ENCODE results near the gene VANGL1.

Gene VANGL1

DNA sequence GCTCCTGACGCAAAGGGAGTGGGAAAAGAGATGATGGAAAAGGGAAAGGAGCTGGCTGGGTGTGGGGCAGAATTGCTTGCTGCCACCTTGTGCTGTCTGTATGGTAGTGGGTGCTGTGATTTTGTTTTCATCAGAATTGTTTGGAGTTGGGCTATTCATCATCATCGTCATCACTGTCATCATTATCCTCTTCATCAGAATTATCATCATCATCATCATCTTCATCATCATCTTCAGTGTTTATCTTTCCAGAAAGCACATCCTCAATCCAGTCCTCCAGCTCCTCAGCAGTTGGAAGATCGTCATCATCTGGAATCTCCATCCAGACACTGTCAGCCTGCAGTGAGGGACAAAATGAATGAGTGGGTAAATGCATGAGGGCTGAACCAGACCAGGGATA, 59.3 kb downstream of the VANGL1 start:
- H3K36me3 ChIP-seq (ENCODE audit: control insufficient read depth, insufficient read depth, low read length), result no peaks in the 10 kb centered on the region
- H3K4me1 ChIP-seq (ENCODE audit: control insufficient read depth, insufficient read depth, low read length), result no peaks in the 10 kb centered on the region
- no peak overlapping the region for H3K27ac ChIP-seq (ENCODE audit: low read depth, low read length)

GRCh38 chr1:115702959-115703358, 61.2 kb downstream of the VANGL1 start:
- H3K9ac ChIP-seq (ENCODE audit: low read length), result no peak overlapping the region
- no peaks in the 10 kb centered on the region for H3K4me1 ChIP-seq (ENCODE audit: control insufficient read depth, insufficient read depth, low read length)
- no peak overlapping the region for H3K27ac ChIP-seq (ENCODE audit: low read depth, low read length)
- H3K4me3 ChIP-seq (ENCODE audit: low read length), result no peak overlapping the region
- no peaks in the 10 kb centered on the region for H3K36me3 ChIP-seq (ENCODE audit: control insufficient read depth, insufficient read depth, low read length)
- no peaks in the 10 kb centered on the region for H3K27me3 ChIP-seq (ENCODE audit: control insufficient read depth, insufficient read depth, low read length)

More for the DNA sequence above, 59.3 kb downstream of the VANGL1 start:
- Histone ChIP-seq H3K9ac (ENCODE audit: low read length) (no peak overlapping the region), H3K4me3 (ENCODE audit: low read length) (no peak overlapping the region), H3K27me3 (ENCODE audit: control insufficient read depth, insufficient read depth, low read length) (no peaks in the 10 kb centered on the region)

DNA sequence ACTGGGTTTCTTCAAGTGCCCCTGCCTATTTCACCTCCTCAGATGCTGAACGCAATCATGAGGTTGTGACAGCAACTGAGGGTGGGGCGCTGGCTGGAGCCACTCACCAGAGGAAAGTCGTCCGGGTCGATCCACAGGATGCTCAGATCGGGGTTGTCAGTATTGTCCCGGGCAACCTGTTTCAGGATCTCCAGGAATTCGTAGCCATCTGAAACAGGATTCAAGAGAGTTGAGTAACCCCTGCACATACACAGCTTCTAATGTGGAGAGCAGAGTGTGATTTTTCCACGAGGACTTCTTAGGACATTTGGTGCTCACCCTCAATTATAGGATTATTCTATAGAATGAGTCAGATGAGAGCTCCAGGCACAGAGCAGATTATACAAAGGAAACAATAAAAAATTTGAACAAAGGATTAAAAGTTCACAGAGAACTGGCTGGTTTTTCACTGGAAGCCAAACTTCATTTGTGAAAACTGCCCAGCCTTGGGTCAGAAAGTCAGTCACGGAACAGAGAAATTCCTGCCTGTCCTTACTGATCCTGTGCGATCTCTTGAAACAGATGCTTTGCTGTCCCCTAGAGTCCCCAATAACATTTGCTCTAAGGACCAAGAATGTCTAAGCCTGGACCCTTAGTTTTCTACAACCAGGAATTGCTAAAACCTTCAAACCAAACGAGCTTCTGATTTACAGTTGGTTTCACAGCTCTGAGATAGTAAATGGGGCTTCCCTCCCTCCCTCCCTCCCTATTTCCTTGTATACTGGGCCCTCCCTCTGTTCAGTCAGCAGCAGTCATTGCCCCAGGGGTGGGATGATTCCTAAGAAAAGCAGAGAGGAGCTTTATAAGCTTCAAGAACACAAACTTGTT, 63.5 kb downstream of the VANGL1 start:
- H3K27ac ChIP-seq (ENCODE audit: low read depth, low read length), result no peak overlapping the region
- no peaks in the 10 kb centered on the region for H3K27me3 ChIP-seq (ENCODE audit: control insufficient read depth, insufficient read depth, low read length)
- no peaks in the 10 kb centered on the region for H3K36me3 ChIP-seq (ENCODE audit: control insufficient read depth, insufficient read depth, low read length)
- no peak overlapping the region for H3K9ac ChIP-seq (ENCODE audit: low read length)
- no peaks in the 10 kb centered on the region for H3K4me1 ChIP-seq (ENCODE audit: control insufficient read depth, insufficient read depth, low read length)
- H3K4me3 ChIP-seq (ENCODE audit: low read length), result no peak overlapping the region

- no peaks in the 10 kb centered on the region for H3K27me3 ChIP-seq (ENCODE audit: control insufficient read depth, insufficient read depth, low read length)
- no peak overlapping the region for H3K27ac ChIP-seq (ENCODE audit: low read depth, low read length)
- no peak overlapping the region for H3K9ac ChIP-seq (ENCODE audit: low read length)
- H3K4me1 ChIP-seq (ENCODE audit: control insufficient read depth, insufficient read depth, low read length), result no peaks in the 10 kb centered on the region
- no peaks in the 10 kb centered on the region for H3K36me3 ChIP-seq (ENCODE audit: control insufficient read depth, insufficient read depth, low read length)
- no peak overlapping the region for H3K4me3 ChIP-seq (ENCODE audit: low read length)
Observed at GRCh38 chr1:115705963-115706362, 64.2 kb downstream of the VANGL1 start.

DNA sequence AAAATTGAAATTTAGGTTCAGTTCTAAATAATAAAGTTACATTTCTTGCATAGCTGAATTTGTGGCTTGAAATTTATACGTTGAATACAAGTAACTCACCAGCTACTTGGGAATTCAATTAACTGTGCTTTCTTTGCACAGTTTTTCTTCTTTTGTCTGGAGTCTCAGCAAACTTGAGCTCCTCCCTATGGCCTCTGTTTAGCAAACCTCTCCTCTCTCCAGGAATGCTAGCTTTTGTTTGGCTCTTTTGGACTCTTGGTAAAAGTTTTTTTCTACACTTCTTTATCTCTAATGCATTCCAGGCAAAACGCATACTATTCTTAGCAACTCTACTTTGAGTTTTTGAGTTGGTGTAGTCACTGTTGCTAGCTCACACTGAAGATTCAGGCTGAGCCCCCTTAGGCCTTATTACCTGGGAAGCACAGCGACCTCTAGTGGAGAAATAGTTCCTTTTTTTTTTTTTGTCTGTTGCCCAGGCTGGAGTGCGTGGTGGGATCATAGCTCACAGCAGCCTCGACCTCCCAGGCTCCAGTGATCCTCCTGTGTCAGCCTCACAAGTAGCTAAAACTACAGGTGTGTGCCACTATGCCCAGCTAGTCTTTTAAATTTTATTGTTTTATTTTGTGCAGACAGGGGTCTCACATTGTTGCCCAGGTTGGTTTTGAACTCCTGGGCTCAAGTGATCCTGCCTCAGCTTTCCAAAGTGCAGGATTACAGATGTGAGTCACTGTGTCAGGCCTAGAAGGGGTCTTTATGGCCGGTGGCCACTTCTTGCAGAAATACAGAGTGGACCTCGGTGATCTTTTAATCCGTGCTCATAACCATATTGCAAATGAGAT, 65.0 kb downstream of the VANGL1 start:
- H3K4me1 ChIP-seq (ENCODE audit: control insufficient read depth, insufficient read depth, low read length), result no peaks in the 10 kb centered on the region
- H3K27me3 ChIP-seq (ENCODE audit: control insufficient read depth, insufficient read depth, low read length), result no peaks in the 10 kb centered on the region
- no peak overlapping the region for H3K9ac ChIP-seq (ENCODE audit: low read length)
- H3K27ac ChIP-seq (ENCODE audit: low read depth, low read length), result no peak overlapping the region
- H3K4me3 ChIP-seq (ENCODE audit: low read length), result no peak overlapping the region
- H3K36me3 ChIP-seq (ENCODE audit: control insufficient read depth, insufficient read depth, low read length), result no peaks in the 10 kb centered on the region

- Histone ChIP-seq H3K27me3 (ENCODE audit: control insufficient read depth, insufficient read depth, low read length) (no peaks in the 10 kb centered on the region), H3K36me3 (ENCODE audit: control insufficient read depth, insufficient read depth, low read length) (no peaks in the 10 kb centered on the region), H3K4me1 (ENCODE audit: control insufficient read depth, insufficient read depth, low read length) (no peaks in the 10 kb centered on the region), H3K27ac (ENCODE audit: low read depth, low read length) (no peak overlapping the region), H3K9ac (ENCODE audit: low read length) (no peak overlapping the region), H3K4me3 (ENCODE audit: low read length) (no peak overlapping the region)
Observed at GRCh38 chr1:115710859-115711624, 69.3 kb downstream of the VANGL1 start.

DNA sequence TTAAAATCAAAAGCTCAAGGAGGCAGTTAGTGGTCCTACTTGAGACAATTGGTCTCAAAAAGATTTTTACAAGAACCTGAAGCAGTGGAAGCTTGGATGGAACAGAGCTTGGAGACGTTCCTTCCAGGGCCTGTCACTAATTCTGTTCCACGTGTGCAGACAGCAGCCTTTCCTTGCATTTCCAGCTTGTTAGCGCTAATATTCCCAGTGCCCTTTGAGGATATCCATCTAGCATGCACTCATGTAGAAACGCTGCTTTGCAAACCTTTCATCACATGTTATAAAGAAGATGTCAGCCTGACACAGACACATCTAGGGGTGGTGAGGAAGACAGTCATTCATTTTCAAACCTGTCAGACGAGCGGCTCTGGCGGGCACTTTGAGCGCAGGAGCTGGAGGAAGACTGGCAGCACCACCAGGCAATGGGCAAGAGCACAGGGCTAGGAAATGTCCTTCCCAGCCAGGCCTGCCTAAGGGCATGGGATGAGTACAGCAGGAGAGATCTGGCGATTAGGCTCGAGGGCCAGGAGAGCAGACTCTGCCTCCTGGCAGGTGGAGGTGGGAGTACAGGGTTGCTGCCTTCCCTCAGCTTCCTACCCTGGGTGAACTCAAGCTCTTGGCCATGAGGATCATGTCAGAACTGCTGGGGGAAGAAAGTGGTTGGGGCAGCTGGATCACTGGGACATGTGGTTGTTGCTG, 71.3 kb downstream of the VANGL1 start:
- Histone ChIP-seq H3K36me3 (ENCODE audit: control insufficient read depth, insufficient read depth, low read length) (no peaks in the 10 kb centered on the region), H3K4me1 (ENCODE audit: control insufficient read depth, insufficient read depth, low read length) (no peaks in the 10 kb centered on the region), H3K27ac (ENCODE audit: low read depth, low read length) (no peak overlapping the region), H3K4me3 (ENCODE audit: low read length) (no peak overlapping the region), H3K27me3 (ENCODE audit: control insufficient read depth, insufficient read depth, low read length) (no peaks in the 10 kb centered on the region), H3K9ac (ENCODE audit: low read length) (no peak overlapping the region)

DNA sequence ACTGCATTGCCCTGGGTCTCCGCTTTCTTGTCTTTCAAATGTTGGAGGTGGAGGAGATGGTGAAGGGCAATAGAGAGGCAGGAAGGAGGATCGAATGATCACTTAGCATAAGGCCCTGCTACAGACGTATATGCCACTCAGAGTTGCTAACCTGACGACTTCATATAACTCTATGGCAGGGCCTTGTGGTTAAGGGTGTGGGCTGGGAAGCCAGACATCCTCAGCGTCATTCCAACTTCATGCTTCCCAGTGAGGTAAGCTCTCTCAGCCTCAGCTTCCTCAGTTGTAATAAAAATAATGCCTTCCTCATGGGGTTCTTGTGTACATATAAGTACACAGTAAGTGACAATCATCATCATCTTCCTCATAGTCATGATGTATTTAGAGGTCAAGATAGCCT, 72.1 kb downstream of the VANGL1 start:
- no peak overlapping the region for H3K9ac ChIP-seq (ENCODE audit: low read length)
- no peaks in the 10 kb centered on the region for H3K27me3 ChIP-seq (ENCODE audit: control insufficient read depth, insufficient read depth, low read length)
- H3K27ac ChIP-seq (ENCODE audit: low read depth, low read length), result no peak overlapping the region
- no peaks in the 10 kb centered on the region for H3K4me1 ChIP-seq (ENCODE audit: control insufficient read depth, insufficient read depth, low read length)
- H3K4me3 ChIP-seq (ENCODE audit: low read length), result no peak overlapping the region
- no peaks in the 10 kb centered on the region for H3K36me3 ChIP-seq (ENCODE audit: control insufficient read depth, insufficient read depth, low read length)

DNA sequence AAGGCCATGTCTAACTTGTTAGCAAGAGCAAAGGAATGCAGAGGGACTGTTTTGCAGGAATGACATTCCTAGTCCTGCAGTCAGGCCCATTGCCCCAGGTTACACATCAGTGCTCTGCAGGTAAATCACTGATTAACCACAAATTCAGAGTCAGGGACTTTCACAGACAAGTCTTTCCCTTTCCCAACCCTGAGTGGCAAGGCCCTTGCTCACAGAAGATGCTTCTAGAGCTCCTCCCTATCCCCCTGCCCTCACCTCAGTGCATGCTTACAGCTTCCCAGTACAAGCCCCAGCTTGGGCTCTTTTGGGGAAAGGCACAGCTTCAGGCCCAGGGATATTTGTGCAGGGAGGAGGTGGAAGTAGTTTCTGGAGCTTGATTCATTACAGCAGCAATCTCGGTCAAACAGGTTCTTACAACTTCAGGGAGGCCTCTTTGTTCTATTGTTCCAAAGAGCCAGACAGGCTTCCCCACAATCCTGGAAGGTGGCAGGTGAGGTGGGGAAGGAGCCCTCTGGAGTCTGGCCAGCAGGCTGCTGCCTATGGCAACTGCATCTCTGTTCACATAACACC, 72.9 kb downstream of the VANGL1 start:
- H3K27me3 ChIP-seq (ENCODE audit: control insufficient read depth, insufficient read depth, low read length), result no peaks in the 10 kb centered on the region
- no peak overlapping the region for H3K4me3 ChIP-seq (ENCODE audit: low read length)
- no peaks in the 10 kb centered on the region for H3K4me1 ChIP-seq (ENCODE audit: control insufficient read depth, insufficient read depth, low read length)
- no peak overlapping the region for H3K9ac ChIP-seq (ENCODE audit: low read length)
- H3K27ac ChIP-seq (ENCODE audit: low read depth, low read length), result no peak overlapping the region
- H3K36me3 ChIP-seq (ENCODE audit: control insufficient read depth, insufficient read depth, low read length), result no peaks in the 10 kb centered on the region

GRCh38 chr1:115717541-115717940, 75.8 kb downstream of the VANGL1 start:
- Histone ChIP-seq H3K27me3 (ENCODE audit: control insufficient read depth, insufficient read depth, low read length) (no peaks in the 10 kb centered on the region), H3K4me3 (ENCODE audit: low read length) (no peak overlapping the region), H3K36me3 (ENCODE audit: control insufficient read depth, insufficient read depth, low read length) (no peaks in the 10 kb centered on the region), H3K9ac (ENCODE audit: low read length) (no peak overlapping the region), H3K4me1 (ENCODE audit: control insufficient read depth, insufficient read depth, low read length) (no peaks in the 10 kb centered on the region), H3K27ac (ENCODE audit: low read depth, low read length) (no peak overlapping the region)

GRCh38 chr1:115718011-115718754, 76.4 kb downstream of the VANGL1 start:
- H3K27me3 ChIP-seq (ENCODE audit: control insufficient read depth, insufficient read depth, low read length), result no peaks in the 10 kb centered on the region

More at GRCh38 chr1:115718011-115718754, 76.4 kb downstream of the VANGL1 start:
- no peak overlapping the region for H3K4me3 ChIP-seq (ENCODE audit: low read length)
- H3K36me3 ChIP-seq (ENCODE audit: control insufficient read depth, insufficient read depth, low read length), result no peaks in the 10 kb centered on the region
- no peak overlapping the region for H3K9ac ChIP-seq (ENCODE audit: low read length)
- no peaks in the 10 kb centered on the region for H3K4me1 ChIP-seq (ENCODE audit: control insufficient read depth, insufficient read depth, low read length)
- H3K27ac ChIP-seq (ENCODE audit: low read depth, low read length), result no peak overlapping the region
